Glomerular endothelial cell (primary cell): ENCODE results near the gene SEC16A. TPM values are rescaled to one million over a fixed set of nuclear protein-coding genes. Genes with fewer than 3 reads are reported as not detected.

Source experiments
- DNase-seq: peaks from one replicate; pipeline ENCODE4 v3.0.0-alpha.2; 2011; ENCODE audit warnings: low read depth, low spot score; ENCODE audit errors: extremely low read depth
- total RNA-seq: library from RNA; depleted of rRNA; stranded (reverse); fragments of >200 nt; gene quantifications from 2 replicates; pipeline ENCODE4 v1.2.3, GENCODE V29; 2015

The SEC16A gene
- total RNA-seq, 1 donor from 2014 or later = 117 TPM

DNA sequence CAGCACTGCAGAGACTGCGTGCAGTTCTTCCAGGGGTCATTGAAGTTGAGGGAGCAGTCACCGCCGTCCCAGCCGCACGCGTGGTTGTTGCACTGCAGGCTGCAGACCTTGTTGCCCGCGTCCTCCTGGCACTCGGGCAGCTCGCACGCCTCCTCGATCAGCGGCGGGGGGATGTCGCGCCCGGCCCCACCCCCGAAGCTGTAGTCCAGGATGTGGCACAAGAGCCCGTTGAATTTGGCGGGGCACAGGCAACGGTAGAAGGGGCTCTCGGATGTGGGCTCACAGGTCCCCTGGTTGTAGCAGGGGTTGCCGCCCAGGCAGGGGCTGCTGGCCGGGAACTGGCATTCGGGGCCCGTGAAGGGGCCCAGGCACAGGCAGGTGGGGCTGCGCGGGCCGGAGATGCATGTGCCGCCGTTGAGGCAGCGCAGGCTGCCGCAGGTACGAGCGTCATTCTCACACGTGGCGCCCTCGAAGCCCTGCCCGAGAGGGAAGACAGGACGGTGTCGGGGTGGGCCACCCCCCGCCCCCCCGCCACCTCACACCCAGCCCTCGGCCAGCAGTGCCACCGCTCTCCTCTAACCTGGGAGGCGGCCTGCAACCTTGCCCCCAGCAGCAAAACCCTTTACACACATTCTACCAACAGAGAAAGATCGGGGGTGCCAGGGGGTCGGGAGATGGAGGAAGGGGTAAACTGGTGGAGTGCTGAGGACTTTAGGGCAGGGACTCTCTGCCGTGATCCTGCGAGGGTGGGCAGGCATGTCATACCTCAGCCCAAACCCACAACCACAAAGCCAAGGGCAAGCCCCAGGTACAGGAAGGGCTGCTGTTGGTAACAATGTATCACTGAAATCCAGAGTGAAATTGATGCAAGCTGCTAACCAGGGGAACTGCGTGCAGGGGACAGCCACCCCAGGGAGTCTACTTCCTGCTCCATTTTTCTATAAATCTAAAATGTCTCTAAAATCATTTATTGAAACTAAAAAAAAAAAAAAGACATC is 22.9 kb upstream of the SEC16A start:
- DNase-seq = no peak

DNA sequence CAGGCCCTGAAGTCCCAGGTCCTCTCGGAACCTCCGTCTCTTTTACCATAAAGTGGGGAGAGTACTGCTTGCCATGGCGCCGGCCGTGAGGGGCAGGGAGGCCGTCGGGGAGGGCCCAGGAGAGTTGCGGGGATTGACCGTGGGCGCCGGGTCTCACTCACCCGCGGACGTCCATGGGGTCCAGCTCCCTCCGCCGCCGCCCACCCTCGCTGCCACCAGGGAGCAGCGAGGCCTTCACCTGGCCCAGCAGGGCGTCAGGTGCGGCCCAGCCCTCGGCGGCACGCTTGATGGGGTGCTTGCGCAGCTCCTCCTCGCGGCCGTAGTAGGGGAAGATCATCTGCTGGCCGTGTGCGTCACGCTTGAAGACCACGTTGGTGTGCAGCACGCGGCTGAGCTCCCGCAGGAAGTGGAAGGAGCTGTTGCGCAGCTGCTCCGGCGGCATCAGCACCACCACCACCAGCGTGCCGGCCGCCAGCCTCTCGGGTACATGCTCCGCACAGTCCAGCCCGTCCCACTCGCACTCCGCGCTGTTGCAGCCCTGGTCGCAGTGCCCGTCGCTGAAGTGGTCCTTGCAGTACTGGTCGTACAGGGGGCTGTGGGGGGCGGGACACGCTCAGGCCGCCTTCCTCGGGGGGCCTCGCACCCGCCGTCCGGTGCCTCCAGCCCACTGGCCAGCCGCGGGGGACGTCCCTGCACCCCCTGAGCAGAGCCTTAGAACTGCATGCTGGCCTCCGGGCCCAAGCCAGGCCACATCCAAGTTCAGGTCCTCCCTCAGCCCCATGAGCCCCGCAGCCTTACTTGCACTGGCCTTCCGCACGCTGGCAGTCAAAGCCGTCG is 21.9 kb upstream of the SEC16A start:
- DNase-seq = no peak

- no peak for DNase-seq
Observed at GRCh38 chr9:136502940-136503550, 20.2 kb upstream of the SEC16A start.

DNA sequence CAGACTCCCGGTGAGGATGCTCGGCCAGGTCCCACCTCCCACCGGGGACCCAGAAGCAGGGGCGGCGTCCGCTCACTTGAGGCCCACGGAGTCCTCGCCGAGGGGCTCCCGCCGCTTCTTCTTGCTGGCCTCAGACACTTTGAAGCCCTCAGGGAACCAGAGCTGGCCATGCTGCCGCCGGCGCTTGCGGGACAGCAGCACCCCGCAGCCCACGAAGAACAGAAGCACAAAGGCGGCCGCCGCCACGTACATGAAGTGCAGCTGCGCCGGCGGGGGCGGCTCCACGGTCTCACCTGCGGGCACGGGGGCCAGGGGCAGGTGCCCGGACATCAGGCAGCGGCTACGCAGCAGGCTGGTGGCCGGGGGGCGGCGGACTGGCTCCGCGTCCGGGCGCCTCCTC is 19.4 kb upstream of the SEC16A start:
- no peak for DNase-seq

GRCh38 chr9:136501686-136502085 is 18.8 kb upstream of the SEC16A start:
- DNase-seq = no peak

DNA sequence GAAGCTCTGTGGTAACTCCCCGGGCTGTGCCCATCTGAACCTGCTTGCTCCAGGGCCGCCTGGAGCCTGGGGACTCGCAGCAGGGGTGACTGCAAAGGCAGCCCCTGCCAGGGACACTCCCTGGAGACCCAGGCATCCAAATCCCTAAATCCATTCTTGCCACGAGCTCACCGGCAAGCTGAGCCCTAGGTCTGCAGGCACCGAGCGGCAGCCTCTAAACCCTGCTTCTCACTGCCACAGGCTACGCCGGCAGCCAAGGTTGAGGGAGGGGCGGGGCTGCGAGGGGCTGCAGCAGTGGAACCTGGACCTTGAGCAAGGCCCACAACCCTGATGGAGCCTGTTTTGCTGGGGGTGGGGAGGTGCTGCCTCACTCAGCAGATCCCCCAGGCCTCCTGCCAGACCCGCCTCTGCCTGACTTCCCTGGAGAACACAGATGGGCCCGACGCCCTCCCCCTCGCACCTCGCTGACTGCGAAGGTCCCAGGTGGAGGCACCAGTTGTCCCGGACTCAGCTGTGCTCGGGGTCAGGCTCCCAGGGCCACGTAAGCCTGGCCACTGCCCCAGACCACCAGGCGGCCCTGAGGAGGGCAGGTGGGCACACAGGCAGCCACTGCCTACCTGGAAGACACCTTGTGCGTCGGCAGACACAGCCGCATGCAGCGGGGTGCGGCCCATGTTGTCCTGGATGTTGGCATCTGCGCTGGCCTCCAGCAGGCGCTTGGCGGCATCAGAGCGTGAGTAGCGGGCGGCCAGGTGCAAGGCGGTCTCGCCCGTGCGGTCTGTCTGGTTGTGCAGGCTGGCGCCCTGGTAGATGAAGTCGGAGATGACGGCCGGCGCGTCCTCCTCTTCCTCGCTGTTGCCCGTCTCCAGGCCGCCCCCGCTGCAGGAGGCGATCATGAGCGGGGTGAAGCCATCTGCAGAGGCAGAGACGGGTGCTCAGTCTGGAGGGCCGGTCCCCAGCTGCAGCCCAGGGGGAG is 17.4 kb upstream of the SEC16A start:
- DNase-seq = no peak

GRCh38 chr9:136499071-136499934 is 16.5 kb upstream of the SEC16A start:
- DNase-seq = no peak

GRCh38 chr9:136497916-136498695 is 15.3 kb upstream of the SEC16A start:
- DNase-seq = no peak

GRCh38 chr9:136496801-136497620 is 14.2 kb upstream of the SEC16A start:
- DNase-seq = no peak

GRCh38 chr9:136496181-136496580 is 13.3 kb upstream of the SEC16A start:
- DNase-seq = no peak

DNA sequence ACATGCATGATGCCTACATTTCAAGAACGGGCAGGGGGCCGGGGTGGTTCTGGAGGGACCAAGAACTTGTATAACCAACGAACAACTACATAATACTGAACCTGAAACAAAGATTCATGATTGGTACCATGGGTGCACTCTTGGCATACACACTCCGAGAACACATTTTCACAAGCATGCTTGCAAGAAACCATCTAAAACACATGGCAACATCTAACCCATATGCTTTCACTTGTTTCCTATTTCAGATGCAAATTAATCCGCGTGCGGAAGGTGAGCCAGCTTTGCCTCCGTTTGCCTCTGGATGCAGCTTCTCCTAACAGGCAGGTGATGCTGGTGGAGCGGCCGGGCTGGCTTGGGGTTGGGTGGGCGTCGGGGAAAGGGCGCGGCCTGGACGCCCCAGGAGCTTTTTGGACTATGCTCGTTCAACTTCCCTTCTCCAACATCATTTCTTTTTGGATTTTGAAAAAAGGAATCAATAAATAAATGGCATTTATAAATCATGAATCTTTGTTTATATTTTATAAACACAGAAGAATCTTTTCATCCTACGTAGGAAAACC is 12.5 kb upstream of the SEC16A start:
- DNase-seq = no peak

DNA sequence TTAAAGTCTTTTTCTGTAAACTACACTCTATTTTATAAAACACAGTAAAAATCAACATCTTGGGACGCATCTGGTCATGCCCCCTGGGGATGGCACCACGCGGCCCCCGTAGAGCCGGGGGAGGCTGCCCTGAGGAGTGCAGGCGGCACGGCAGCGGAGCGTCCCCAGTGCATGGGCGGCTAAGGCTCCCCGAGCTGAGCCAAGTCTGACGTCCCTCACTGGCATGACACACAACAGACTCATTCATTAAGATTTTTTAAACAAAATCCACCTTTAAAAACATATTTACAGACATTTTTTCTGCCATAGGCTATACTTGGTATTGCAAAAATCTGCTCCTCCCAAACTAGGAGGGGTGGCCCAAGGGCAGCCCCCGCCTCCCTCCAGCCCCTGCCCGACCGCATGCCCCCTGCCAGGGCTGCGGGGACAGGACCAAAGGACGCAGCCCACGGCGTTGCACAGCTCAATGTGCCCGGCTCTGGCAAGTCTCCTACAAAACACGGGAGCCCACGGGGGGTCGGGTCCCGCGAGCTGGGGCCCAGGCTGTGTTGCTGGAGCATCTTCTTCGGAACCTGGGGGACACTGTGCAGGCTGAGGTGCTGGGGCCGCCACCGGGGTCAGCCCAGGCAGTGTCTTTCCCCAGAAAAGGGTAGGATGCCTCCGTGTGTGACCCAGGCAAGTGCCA is 11.8 kb upstream of the SEC16A start:
- DNase-seq = no peak

GRCh38 chr9:136494012-136494411 is 11.2 kb upstream of the SEC16A start:
- no peak for DNase-seq

GRCh38 chr9:136493567-136493971 is 10.7 kb upstream of the SEC16A start:
- no peak for DNase-seq

DNA sequence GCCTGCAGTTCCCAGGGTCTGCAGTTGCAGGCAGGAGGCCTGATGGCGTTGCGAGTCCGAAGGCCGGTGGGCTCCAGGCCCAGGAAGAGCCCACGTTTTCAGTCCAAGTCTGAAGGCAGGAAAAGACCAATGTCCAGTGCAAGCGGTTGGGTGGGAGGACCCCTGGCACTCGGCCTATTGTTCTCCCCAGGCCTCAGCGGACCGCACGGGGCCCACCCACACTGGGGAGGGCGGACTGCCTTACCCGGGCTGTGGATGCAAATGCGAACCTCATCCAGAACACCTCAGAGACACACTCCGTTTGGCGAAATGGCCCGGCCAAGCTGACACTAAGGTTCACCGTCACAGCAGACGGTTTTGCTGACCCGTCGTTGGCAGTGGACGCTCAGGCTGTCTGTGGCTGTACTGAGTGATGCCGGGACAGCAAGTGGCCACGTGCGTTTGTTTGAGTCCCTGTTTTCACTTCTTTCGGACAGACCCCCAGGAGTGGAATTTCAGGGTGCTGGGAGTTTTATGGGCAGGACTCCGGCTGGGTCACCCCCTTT is 10.2 kb upstream of the SEC16A start:
- no peak for DNase-seq

GRCh38 chr9:136489731-136490130 is 6.9 kb upstream of the SEC16A start:
- DNase-seq = no peak
